ENCODE data around the gene MYO10.

The MYO10 gene

DNA sequence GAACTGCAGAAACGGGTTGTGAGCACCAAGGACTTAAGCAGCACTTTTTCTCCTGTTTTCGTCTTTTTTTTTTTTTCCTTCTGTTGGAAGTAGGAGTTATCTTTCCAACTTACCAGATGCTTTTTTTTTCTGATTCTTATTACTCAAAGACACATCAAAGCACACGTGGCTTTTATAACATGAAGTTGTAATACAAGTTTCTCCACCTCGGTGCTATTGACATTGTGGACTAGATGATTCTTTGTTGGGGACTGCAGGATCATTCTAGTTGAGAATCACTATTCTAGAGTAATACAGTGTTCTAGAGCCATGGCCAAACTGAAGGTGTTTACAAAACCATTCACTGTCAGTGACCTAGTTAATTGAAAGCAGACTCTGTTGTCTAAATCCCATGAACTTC is 51.5 kb downstream of the MYO10 start:
- no peak for DNase-seq (ENCODE audit: extremely low read depth, low read depth)
- no peak overlapping the region for H3K4me3 ChIP-seq (replicated peaks; ENCODE audit: low read depth, low read length)
- TF ChIP-seq, protein P1, sequence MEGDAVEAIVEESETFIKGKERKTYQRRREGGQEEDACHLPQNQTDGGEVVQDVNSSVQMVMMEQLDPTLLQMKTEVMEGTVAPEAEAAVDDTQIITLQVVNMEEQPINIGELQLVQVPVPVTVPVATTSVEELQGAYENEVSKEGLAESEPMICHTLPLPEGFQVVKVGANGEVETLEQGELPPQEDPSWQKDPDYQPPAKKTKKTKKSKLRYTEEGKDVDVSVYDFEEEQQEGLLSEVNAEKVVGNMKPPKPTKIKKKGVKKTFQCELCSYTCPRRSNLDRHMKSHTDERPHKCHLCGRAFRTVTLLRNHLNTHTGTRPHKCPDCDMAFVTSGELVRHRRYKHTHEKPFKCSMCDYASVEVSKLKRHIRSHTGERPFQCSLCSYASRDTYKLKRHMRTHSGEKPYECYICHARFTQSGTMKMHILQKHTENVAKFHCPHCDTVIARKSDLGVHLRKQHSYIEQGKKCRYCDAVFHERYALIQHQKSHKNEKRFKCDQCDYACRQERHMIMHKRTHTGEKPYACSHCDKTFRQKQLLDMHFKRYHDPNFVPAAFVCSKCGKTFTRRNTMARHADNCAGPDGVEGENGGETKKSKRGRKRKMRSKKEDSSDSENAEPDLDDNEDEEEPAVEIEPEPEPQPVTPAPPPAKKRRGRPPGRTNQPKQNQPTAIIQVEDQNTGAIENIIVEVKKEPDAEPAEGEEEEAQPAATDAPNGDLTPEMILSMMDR (IDR thresholded peaks at IDR 0.05; ENCODE audit: low read depth, low read length, missing control alignments) = no peak

DNA sequence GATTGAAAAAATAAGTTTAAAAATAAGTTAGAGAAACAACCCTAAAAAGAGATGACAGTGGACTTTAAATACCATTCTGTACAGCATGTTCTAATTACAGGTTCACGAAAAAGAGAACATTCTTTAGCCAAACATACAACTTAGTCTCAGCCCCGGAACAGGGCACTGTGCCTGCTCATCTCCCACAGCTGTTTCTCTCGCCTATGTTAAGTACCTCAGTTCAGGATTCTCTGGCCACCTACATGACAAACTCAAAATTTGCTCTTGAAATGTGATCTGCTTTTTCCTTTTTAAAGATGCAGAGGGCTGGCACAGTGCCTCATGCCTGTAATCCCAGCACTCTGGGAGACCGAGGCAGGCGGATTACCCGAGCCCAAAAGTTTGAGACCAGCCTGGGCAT is 52.3 kb downstream of the MYO10 start:
- TF ChIP-seq, protein P1 (IDR thresholded peaks at IDR 0.05; ENCODE audit: low read depth, low read length, missing control alignments) = no peak
- no peak for DNase-seq (ENCODE audit: extremely low read depth, low read depth)
- H3K4me3 ChIP-seq (replicated peaks; ENCODE audit: low read depth, low read length) = no peak overlapping the region

DNA sequence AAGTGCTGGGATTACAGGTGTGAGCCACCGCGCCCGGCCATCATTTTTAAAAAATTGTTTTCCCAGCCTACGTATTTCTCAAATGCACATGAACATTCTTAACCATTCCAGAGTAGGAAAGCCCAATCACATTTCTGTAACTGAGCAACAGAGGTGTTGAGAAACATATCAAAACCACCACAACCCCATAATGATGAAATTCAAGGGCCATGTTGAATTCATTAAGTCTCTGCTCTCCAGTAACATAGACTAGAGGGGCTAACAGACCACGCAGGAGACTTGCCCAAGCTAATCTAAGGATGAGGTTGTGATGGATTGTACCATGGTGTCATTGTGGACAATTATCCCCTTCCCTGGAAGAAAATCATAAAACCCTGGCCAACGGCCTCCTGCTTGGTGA is 52.9 kb downstream of the MYO10 start:
- DNase-seq (ENCODE audit: extremely low read depth, low read depth) = no peak
- TF ChIP-seq, protein P1 (IDR thresholded peaks at IDR 0.05; ENCODE audit: low read depth, low read length, missing control alignments) = no peak
- no peak overlapping the region for H3K4me3 ChIP-seq (replicated peaks; ENCODE audit: low read depth, low read length)

DNA sequence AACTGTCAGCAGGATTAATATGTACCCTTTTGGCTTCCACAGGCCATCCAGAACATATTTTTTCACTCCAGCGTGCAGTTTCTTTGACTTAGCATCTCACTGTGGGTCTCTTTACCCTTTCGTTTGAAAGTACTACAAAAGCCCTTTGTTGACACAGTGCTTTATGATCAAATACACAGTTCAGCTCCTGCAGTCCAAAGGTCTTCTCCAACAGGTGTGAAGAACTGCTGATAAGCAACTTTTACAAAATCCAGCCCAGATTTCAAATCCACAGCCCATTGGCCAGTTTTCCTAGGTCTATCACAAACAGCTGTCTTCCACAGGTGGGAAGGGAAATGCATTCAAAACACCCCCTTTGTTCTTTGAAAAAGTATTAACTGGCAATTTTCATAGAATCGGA is 54.8 kb downstream of the MYO10 start:
- no peak for DNase-seq (ENCODE audit: extremely low read depth, low read depth)
- no peak overlapping the region for H3K4me3 ChIP-seq (replicated peaks; ENCODE audit: low read depth, low read length)
- TF ChIP-seq, protein P1 (IDR thresholded peaks at IDR 0.05; ENCODE audit: low read depth, low read length, missing control alignments) = no peak

DNA sequence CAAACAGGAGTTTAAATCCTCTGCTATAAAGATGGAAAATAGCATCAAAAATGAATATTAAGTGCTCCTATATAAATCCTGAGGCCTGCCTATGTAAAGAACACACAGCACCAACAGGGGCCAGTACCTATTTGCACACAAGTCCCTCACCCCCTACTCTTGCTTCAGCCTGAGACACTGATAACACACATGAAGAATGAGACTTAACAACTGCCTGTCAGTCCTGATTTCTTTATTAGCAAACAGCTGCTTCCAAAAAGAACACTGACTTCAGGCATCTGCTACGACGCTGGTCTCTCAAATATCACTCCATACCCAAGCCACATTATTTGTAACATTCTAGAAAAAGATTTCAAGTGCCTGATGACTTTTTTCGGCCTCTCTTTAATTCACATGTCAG is 55.5 kb downstream of the MYO10 start:
- TF ChIP-seq, protein P1 (IDR thresholded peaks at IDR 0.05; ENCODE audit: low read depth, low read length, missing control alignments) = no peak
- no peak for DNase-seq (ENCODE audit: extremely low read depth, low read depth)
- no peak overlapping the region for H3K4me3 ChIP-seq (replicated peaks; ENCODE audit: low read depth, low read length)

DNA sequence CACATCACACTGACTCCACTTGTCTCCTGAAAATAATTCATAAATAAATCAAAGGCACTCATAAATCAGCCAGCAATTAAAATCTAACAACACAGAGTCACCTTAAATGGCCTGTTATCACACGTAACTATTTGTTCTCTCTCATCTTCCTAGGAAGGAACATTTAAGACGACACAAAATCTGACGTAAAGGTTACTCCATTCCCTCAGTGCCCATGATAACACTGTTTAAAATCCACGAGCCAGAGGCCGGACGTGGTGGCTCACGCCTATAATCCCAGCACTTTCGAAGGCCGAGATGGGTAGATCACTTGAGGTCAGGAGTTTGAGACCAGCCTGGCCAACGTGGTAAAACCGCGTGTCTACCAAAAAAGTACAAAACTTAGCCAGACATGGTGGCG is 56.4 kb downstream of the MYO10 start:
- TF ChIP-seq, protein P1 (IDR thresholded peaks at IDR 0.05; ENCODE audit: low read depth, low read length, missing control alignments) = no peak
- no peak overlapping the region for H3K4me3 ChIP-seq (replicated peaks; ENCODE audit: low read depth, low read length)
- DNase-seq (ENCODE audit: extremely low read depth, low read depth) = no peak

DNA sequence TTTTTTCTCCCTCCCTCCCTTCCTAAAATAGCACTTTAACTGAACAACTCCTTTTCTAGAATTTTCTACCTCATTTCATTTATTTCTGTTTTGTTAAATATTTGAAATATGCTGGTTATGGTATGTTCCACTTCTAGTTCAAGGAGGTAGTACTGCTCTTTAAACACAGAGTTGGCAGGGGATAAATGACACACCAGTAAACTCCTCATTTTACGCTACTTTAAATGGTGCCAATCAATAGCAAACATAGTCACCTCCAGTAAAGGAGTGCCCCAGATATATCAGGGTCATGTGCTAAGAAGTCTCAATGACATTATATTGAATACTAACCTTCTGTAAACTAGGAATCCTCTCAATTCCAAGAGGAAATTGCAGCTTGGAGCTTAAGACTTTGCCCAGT is 56.9 kb downstream of the MYO10 start:
- TF ChIP-seq, protein P1 (IDR thresholded peaks at IDR 0.05; ENCODE audit: low read depth, low read length, missing control alignments) = no peak
- no peak overlapping the region for H3K4me3 ChIP-seq (replicated peaks; ENCODE audit: low read depth, low read length)
- DNase-seq (ENCODE audit: extremely low read depth, low read depth) = no peak
